ENCODE results near the gene KCNJ4.

Gene KCNJ4

GRCh38 chr22:38398609-38399461, 56.2 kb downstream of the KCNJ4 start (continued):
- peak; percentile 84 for TF ChIP-seq ZBTB10 (tag by site-specific recombination; IDR thresholded peaks at IDR 0.05)
- no peak for TF ChIP-seq ZNF610 (tag by site-specific recombination; IDR thresholded peaks at IDR 0.05; ENCODE audit: borderline replicate concordance)
- TF ChIP-seq, protein P1, sequence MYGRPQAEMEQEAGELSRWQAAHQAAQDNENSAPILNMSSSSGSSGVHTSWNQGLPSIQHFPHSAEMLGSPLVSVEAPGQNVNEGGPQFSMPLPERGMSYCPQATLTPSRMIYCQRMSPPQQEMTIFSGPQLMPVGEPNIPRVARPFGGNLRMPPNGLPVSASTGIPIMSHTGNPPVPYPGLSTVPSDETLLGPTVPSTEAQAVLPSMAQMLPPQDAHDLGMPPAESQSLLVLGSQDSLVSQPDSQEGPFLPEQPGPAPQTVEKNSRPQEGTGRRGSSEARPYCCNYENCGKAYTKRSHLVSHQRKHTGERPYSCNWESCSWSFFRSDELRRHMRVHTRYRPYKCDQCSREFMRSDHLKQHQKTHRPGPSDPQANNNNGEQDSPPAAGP (tag by site-specific recombination; IDR thresholded peaks at IDR 0.05) = 0 out of 2 replicates have a peak, but pooled peaks have one; percentile 29
- TF ChIP-seq, protein P2, sequence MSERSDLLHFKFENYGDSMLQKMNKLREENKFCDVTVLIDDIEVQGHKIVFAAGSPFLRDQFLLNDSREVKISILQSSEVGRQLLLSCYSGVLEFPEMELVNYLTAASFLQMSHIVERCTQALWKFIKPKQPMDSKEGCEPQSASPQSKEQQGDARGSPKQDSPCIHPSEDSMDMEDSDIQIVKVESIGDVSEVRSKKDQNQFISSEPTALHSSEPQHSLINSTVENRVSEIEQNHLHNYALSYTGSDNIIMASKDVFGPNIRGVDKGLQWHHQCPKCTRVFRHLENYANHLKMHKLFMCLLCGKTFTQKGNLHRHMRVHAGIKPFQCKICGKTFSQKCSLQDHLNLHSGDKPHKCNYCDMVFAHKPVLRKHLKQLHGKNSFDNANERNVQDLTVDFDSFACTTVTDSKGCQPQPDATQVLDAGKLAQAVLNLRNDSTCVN (tag by site-specific recombination; optimal IDR thresholded peaks at IDR 0.05) = peak; percentile 78
- TF ChIP-seq, protein P3, sequence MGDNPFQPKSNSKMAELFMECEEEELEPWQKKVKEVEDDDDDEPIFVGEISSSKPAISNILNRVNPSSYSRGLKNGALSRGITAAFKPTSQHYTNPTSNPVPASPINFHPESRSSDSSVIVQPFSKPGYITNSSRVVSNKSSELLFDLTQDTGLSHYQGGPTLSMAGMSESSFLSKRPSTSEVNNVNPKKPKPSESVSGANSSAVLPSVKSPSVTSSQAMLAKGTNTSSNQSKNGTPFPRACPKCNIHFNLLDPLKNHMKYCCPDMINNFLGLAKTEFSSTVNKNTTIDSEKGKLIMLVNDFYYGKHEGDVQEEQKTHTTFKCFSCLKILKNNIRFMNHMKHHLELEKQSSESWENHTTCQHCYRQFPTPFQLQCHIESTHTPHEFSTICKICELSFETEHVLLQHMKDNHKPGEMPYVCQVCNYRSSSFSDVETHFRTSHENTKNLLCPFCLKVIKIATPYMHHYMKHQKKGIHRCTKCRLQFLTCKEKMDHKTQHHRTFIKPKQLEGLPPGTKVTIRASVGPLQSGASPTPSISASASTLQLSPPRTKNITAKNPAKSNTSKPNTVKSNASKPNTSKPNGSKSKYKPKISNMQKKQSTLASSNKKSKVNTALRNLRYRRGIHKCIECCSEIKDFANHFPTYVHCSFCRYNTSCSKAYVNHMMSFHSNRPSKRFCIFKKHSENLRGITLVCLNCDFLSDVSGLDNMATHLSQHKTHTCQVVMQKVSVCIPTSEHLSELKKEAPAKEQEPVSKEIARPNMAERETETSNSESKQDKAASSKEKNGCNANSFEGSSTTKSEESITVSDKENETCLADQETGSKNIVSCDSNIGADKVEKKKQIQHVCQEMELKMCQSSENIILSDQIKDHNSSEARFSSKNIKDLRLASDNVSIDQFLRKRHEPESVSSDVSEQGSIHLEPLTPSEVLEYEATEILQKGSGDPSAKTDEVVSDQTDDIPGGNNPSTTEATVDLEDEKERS (tag by site-specific recombination; IDR thresholded peaks at IDR 0.05) = no peak
- TF ChIP-seq, protein P4, sequence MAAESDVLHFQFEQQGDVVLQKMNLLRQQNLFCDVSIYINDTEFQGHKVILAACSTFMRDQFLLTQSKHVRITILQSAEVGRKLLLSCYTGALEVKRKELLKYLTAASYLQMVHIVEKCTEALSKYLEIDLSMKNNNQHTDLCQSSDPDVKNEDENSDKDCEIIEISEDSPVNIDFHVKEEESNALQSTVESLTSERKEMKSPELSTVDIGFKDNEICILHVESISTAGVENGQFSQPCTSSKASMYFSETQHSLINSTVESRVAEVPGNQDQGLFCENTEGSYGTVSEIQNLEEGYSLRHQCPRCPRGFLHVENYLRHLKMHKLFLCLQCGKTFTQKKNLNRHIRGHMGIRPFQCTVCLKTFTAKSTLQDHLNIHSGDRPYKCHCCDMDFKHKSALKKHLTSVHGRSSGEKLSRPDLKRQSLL (tag by site-specific recombination; IDR thresholded peaks at IDR 0.05) = no peak
- TF ChIP-seq ZBTB8A (tag by site-specific recombination; IDR thresholded peaks at IDR 0.05) = peak; percentile 88
- TF ChIP-seq PATZ1 (tag by site-specific recombination; IDR thresholded peaks at IDR 0.05) = peak; percentile 71
- no peak for TF ChIP-seq ZNF394 (tag by site-specific recombination; IDR thresholded peaks at IDR 0.05; ENCODE audit: borderline replicate concordance)
- TF ChIP-seq ZNF76 (tag by site-specific recombination; IDR thresholded peaks at IDR 0.05; ENCODE audit: borderline replicate concordance, low read depth) = peak; percentile 43; the same call in 1 of the 2 replicates
- no peak for TF ChIP-seq MEIS1 (CRISPR knock-in tag; IDR thresholded peaks at IDR 0.05; ENCODE audit: borderline replicate concordance)
- TF ChIP-seq KLF1 (tag by site-specific recombination; IDR thresholded peaks at IDR 0.05) = peak; percentile 30; the same call in 1 of the 2 replicates
- TF ChIP-seq, protein P5, sequence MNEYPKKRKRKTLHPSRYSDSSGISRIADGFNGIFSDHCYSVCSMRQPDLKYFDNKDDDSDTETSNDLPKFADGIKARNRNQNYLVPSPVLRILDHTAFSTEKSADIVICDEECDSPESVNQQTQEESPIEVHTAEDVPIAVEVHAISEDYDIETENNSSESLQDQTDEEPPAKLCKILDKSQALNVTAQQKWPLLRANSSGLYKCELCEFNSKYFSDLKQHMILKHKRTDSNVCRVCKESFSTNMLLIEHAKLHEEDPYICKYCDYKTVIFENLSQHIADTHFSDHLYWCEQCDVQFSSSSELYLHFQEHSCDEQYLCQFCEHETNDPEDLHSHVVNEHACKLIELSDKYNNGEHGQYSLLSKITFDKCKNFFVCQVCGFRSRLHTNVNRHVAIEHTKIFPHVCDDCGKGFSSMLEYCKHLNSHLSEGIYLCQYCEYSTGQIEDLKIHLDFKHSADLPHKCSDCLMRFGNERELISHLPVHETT (tag by site-specific recombination; IDR thresholded peaks at IDR 0.05) = no peak
- no peak for TF ChIP-seq ZNF596 (tag by site-specific recombination; IDR thresholded peaks at IDR 0.05)
- TF ChIP-seq BCL11B (tag by site-specific recombination; IDR thresholded peaks at IDR 0.05; ENCODE audit: low read depth) = 0 out of 2 replicates have a peak, but pooled peaks have one; percentile 40
- TF ChIP-seq, protein P6, sequence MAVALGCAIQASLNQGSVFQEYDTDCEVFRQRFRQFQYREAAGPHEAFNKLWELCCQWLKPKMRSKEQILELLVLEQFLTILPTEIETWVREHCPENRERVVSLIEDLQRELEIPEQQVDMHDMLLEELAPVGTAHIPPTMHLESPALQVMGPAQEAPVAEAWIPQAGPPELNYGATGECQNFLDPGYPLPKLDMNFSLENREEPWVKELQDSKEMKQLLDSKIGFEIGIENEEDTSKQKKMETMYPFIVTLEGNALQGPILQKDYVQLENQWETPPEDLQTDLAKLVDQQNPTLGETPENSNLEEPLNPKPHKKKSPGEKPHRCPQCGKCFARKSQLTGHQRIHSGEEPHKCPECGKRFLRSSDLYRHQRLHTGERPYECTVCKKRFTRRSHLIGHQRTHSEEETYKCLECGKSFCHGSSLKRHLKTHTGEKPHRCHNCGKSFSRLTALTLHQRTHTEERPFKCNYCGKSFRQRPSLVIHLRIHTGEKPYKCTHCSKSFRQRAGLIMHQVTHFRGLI (tag by site-specific recombination; IDR thresholded peaks at IDR 0.05) = no peak
- no peak for TF ChIP-seq GFI1B (tag by site-specific recombination; IDR thresholded peaks at IDR 0.05)
- peak; percentile 48; the same call in 1 of the 2 replicates for TF ChIP-seq KLF10 (tag by site-specific recombination; IDR thresholded peaks at IDR 0.05)
- TF ChIP-seq ZNF426 (tag by site-specific recombination; IDR thresholded peaks at IDR 0.05) = no peak
- TF ChIP-seq ZNF112 (tag by site-specific recombination; IDR thresholded peaks at IDR 0.05) = no peak
- peak; percentile 38 for TF ChIP-seq GLIS1 (tag by site-specific recombination; IDR thresholded peaks at IDR 0.05)
- TF ChIP-seq ZNF274 (IDR thresholded peaks at IDR 0.05; ENCODE audit: low read length) = no peak
- no peak for TF ChIP-seq ZNF274 (tag by site-specific recombination; IDR thresholded peaks at IDR 0.05; ENCODE audit: borderline replicate concordance)
